C4-2B (cell line): Measurements from ENCODE around the gene TMTC2.

Source experiments
- ZFX ChIP-seq: fragments of 450-650 bp; IDR thresholded peaks from 2 replicates; pipeline ENCODE4 v1.6.1; 2017
- TF ChIP-seq, protein P1 (sequence below): fragments of 450-650 bp; conservative IDR thresholded peaks from 2 replicates; pipeline ENCODE4 v1.5.1; 2017; ENCODE audit warnings: mild to moderate bottlenecking

DNA sequence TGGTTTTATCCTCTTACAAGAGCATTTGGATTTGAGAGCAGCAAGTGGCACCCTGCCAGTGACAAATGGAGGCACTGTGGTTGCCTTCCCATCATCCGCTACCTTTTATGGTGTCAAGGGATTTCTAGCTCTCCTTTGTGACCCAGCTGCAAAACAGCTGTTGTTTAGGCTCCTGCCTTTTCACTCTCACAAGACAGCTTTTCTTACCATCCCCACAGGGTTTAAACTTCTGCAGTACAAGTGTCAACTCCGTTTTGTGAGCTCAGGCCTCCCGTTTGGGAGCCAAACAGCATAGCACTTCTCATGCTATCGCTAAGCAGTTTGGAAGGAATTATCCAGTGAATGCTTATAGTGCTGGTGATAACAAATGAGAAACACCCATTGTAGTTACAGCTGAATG is 331.4 kb downstream of the TMTC2 start:
- TF ChIP-seq, protein P1, sequence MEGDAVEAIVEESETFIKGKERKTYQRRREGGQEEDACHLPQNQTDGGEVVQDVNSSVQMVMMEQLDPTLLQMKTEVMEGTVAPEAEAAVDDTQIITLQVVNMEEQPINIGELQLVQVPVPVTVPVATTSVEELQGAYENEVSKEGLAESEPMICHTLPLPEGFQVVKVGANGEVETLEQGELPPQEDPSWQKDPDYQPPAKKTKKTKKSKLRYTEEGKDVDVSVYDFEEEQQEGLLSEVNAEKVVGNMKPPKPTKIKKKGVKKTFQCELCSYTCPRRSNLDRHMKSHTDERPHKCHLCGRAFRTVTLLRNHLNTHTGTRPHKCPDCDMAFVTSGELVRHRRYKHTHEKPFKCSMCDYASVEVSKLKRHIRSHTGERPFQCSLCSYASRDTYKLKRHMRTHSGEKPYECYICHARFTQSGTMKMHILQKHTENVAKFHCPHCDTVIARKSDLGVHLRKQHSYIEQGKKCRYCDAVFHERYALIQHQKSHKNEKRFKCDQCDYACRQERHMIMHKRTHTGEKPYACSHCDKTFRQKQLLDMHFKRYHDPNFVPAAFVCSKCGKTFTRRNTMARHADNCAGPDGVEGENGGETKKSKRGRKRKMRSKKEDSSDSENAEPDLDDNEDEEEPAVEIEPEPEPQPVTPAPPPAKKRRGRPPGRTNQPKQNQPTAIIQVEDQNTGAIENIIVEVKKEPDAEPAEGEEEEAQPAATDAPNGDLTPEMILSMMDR: no peak
- no peak for TF ChIP-seq ZFX
